Left kidney (tissue), 2 donors: ENCODE data around the gene MIER2. TPM values are rescaled to one million over a fixed set of nuclear protein-coding genes. Genes with fewer than 3 reads are reported as not detected.

Experiments used
- DNase-seq: peaks from one replicate; pipeline ENCODE4 v3.0.0-alpha.2; 2013
- polyA plus RNA-seq: library from polyadenylated mRNA; unstranded; fragments of 120-200 nt; gene quantifications from one replicate; pipeline ENCODE4 v1.2.1, GENCODE V29; 2013; ENCODE audit not compliant: insufficient read length

The MIER2 gene
- polyA plus RNA-seq, 1 donor, result 22.7 TPM

DNA sequence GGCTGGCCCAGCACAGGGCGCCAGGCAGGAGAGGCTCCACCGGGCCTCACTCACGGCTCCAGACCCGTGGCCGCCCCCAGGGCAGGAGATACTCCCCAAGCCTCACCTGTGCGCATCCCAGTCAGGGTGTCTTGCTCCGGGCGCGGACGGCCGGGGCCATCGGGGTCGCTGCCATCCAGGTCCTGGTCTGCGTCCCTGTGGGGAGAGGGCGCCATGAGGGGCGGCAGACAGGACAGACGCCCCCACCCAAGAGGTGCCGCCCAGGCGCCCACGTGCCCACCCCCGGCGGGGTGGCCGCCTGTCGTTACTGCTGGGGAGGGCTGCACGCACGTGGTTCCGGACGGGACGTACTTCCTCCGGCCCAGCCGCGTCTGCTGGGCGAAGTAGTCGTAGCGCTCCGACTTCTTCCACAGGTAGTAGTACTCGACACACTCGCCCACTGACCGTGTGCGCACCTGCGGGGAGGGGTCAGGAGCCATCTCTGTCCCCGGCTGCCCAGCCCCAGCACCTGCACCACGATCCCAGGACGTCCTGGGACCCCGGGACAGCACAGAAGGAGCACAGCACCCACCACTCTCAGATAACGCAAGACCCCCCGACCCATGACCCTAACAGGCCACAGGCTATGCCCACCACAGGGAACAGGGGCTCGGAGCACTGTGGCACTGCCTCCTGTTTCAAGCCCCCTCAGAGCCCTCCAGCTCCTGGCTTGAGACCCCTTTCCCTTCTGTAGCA, 36.0 kb downstream of the MIER2 start:
- no peak for DNase-seq

DNA sequence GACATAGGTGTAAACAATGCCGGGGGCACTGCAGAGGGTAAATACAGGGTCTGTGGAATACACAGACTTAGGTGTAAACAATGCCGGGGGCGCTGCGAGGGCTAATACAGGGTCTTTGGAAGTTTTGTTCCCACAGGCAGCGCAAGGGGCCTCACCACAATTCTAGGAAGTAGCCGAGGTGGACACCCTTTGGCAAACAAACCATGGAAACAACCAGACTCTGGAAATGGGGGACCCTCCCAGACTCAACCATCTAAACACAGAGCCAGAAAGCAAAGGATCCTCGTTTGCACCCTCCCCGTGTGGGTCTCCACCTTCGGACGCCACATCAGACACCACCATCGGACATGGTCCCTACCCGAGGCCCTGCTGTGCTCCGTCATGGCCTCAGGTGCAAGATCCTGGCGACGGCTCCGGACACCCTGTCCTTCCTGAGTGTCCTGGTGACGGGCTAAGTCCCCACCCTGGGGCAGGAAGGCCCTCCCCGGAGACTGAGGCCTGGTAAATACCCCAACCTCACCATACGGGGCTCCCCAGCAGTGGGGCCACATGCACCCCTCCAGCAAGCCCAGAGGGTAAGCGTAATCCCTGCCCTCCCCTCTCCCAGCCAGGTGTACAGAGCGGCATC, 36.7 kb downstream of the MIER2 start:
- no peak for DNase-seq

DNA sequence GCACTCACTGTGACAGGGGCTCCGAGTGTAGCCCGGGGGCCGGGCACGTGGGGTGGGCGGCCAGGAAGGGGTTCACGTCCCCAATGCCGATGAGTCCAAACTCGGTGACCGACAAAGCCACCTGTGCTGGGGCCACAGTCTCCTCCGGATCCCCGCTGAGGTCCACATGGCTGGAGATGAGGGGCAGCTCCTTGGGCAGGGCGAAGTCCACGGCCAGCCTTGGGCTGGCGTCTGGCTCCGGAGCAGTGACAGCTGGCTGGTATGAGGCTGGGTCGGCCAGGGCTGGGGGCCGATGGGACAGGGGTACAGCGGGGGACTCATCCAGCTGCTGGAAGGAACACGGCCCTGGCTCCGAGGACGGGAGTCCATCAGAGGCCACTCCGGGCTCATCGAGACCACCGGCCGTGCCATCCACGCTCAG, 37.5 kb downstream of the MIER2 start:
- DNase-seq, result no peak

DNA sequence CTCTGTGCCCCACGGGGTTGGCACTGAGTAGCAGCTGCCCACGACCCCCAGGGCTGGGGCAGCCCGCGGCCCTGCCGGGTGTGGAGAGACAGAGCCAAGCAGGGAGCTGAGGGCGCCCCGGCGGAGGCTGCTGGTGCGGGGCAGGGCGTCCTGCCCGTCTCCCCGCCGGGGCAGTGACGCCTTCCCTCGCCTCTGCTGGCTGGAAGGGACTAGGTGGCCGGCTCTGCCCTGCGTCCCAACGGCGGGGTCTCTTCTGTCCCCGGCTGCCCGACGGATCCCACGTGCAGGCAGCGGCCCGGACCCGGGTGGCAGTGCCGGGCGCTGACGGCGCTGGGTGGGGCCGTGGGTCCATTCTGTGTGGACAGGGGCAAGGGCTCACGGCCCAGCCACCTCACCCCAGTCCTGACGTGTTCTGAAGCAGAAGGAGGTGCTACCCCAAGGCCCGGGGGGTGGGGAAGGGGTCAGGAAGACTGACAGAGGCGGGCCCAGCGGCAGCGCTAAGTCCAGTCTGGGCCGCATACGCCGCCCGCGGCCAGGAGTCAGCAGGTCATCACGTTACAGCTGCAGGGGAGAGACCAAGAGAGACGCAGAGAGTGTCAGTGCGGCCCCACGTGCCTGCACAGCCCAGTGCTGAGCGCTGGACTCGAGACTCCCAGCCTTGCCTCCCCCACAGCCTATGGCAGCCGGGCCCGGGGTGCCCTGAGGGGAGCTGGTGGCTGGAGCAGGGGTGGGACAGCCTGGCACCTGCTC, 38.3 kb downstream of the MIER2 start:
- no peak for DNase-seq

- no peak for DNase-seq
Observed at GRCh38 chr19:305240-306150, 39.1 kb downstream of the MIER2 start.

GRCh38 chr19:296476-297225, 47.9 kb downstream of the MIER2 start:
- no peak for DNase-seq

- DNase-seq, result no peak
Observed at GRCh38 chr19:295687-296370, 48.8 kb downstream of the MIER2 start.

DNA sequence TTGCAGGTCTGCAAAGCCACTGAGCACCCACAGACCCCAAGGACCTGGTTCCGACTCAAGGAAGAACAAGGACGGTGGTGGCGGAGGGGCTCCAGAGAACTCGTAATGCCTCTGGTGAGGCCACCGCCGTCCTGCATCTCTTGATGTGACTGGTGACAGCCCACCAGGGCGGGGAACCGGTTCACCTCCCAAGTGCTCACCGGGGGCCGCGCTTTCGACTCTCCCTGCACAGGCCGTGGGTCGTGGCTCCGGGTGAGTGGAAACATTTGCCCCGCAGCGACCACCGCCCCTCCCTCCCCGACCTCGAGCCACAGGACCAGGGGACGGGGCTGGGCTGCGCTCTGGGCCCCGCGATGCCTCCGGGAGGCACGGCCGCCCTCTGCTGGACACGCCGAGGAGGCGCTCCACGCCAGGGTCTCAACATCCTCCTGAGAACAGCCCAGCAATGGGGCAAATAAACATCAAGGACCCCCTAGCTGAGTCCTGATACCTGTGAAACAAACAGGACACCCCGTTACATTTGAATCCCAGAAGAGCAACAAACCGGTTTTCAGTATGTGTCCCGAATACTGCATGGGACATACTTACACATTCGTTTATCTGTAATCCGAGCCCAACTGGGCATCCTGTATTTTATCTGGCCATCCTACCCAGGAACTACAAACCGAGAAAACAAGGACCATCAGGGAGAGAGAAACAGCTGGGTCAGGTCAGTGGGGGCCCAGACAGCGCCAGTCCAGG, 49.5 kb downstream of the MIER2 start:
- DNase-seq, result no peak

DNA sequence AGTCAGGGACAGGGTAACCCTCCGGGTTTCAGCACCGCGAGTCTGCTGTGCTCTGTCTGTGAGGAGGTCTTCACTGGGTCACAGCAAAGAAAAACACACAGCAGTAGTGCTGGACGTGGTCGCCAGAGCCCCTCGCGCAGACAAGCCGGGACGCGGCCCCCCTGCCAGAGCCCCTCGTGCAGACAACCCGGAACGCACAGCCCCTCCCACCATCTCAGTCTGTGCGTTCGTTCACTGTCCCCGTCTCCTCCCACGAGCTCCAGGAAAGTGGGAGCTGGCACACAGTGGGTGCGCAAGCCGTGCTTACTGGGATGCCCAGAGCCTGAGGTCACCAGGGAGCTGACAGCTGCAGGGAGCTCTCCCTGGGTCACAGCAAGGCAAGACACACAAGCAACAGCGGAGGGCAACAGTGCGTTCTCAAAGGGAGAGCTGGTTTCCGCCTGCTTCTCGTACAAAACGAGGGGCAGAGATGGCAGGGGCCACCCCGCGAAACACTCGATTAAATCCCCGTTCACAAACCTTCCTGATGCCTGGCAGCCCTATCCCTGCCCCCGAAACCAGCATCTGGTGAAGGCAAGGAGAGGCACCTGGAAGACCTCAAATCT, 50.2 kb downstream of the MIER2 start:
- DNase-seq, result no peak

- DNase-seq, result no peak
Observed at GRCh38 chr19:293436-294110, 51.0 kb downstream of the MIER2 start.

DNA sequence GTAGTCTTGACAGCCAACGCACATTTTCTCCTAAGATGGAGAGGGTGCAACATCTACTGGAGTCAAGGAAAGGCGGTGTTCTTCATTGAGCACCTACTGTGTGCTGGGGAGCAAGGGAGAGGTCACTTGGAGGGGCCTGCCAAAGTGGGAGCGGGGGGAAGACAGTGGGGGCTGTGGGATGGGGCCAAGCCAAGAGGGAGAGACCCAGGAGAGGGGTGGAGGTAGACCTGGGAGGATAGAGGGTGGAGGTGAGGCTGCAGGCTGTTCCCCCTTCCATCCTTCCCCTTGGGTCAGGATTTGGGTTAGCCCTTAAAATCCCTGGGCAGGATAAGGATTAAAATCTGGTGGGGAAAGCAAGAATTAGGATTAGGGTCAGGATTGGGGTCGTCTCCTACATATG, 51.6 kb downstream of the MIER2 start:
- DNase-seq, result no peak

DNA sequence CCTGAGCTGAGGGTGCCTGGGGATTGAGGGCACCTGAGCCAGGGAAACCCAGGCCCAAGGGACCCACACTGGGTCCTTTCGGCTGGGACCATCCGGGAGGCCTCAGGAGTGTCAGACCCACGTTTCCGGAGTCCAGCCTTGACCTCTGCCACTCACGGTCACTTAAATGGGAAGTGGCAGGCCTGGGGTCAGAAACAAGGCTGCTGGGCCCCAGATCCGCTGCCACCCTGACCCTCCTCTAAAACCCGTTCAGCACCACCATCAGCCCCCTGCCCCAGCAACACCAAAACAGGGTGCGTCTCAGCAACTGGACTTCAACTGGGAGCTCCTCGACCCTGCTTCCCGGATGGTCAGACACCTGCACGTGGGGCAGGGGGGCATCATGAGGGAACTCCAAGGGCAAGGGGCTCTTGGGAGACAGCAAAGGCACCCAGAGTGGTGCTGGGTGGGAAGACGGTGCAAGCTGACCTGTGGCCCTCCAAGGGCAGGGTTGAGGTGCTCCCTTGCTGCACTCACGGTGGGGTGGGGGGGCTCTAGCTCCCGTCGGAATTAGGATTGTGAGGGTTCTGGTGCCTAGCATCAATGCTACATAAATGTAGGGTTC, 52.2 kb downstream of the MIER2 start:
- DNase-seq, result no peak

GRCh38 chr19:291561-292280, 52.9 kb downstream of the MIER2 start:
- DNase-seq, result no peak

GRCh38 chr19:291006-291521, 53.5 kb downstream of the MIER2 start, which contains the start of gene PLPP2:
Gene PLPP2 (minus strand): TSS chr19:291403. CDS start chr19:291336, 67 bp downstream.
- no peak for DNase-seq

DNA sequence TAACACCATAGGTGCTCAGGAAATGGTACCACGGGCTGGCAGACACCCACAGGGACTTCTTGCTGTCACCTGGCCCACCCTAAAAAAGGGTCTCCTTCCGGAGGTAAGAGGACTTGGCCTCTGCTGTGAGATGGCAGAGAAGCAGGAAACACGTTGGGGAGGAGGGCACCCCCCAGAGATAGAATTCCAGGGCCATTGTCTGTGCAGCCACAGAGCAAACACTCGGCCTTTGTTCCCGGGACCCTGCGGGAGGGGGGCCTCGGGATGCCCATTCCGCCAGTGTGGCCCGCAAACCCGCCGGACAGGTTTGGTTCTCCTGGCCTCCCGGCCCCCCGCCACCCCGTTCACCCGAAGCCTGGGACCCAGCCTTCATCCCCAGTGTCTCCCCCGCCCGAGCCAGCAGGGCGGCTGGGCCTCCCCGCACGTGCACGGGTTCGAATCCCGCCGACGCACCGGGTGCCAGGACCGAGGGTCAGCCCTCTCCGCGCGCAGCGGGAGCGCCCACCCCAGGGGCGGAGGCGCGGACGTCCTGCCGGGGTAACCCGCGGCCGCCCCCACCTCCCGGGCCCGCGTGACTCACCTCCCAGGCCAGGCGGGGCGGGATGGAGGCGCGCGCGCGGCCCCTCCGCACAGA, 54.1 kb downstream of the MIER2 start:
- DNase-seq, result no peak

- no peak for DNase-seq
Observed at GRCh38 chr19:289651-290371, 54.8 kb downstream of the MIER2 start.
